Measurements from ENCODE around the gene DSCAML1.

GRCh38 chr11:117772360-117772759 is 24.7 kb downstream of the DSCAML1 start:
- no peak for TF ChIP-seq POLR2AphosphoS5 (IDR thresholded peaks at IDR 0.05; ENCODE audit: low read depth, low read length)
- no peak for TF ChIP-seq TAF1 (IDR thresholded peaks at IDR 0.05; ENCODE audit: borderline replicate concordance, insufficient read depth, low read length)
- no peak for TF ChIP-seq REST (IDR thresholded peaks at IDR 0.05; ENCODE audit: insufficient read depth in 1 of 2, low read depth in 2 of 2, low read length in 2 of 2)
- no peak for TF ChIP-seq SIN3A (IDR thresholded peaks at IDR 0.05; ENCODE audit: borderline replicate concordance, insufficient read depth, low read length)
